ENCODE results near the gene AQP6.
"Not testable (repeated sequence)": the region's sequence is repeated elsewhere in the genome, so short reads cannot be mapped to it uniquely, and the experiment has no call there.

Gene AQP6

DNA sequence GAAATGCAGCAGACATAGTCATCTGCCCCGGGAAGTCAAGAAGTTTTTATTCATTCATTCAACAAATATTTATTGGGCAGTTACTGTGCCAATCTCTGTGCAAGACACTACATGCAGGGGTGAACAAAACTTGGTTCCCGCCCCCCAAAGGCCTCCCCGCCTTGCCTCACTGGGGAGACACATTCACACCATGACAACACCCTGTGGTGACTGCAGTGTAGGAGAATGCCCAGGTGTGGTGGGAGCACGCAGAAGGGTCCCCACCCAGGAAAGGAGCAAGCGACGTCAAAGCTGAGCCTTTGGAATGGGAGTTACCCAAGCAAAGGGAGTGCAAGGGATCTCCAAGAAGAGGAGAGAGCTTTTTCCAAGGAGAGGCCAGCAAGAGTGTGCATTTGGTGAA lies 1.6 kb upstream of the AQP6 start:
- no peak for DNase-seq

DNA sequence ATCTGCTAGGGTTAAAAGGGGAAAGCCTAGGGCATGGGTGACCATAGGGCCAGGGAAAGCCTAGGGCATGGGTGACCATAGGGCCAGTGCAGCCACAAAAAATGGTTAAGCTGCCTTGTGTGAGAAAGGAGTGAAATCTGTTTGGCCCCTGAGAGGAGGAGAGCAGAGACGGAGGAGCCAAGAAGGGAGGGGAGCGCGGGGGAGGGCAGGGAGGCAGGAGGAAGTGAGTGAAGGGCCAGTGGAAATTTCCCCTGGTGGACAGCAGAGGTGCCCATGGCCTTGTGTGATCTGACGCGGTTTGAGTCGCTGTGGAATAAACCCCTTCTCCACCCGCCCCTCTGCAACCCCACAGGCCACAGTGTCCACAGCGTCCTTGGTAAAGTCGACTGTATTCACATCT lies 618 bp upstream of the AQP6 start:
- DNase-seq: no peak

DNA sequence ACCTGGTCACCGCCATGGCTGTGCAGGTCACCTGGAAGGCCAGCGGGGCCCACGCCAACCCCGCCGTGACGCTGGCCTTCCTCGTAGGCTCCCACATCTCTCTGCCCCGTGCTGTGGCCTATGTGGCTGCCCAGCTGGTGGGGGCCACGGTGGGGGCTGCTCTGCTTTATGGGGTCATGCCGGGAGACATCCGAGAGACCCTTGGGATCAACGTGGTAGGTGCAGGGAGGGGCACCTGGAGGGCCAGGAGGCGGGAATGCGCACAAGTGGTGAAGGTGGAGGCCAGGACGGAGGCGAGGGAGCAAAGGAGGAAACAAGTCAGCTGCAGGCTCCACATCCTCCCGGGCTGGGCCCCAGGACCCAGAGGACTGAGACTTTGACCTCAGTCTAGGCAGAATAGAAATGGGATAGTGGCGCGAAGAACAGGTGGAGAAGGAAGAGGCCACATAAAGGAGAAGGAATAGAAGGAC lies 649 bp downstream of the AQP6 start:
- no peak for DNase-seq

DNA sequence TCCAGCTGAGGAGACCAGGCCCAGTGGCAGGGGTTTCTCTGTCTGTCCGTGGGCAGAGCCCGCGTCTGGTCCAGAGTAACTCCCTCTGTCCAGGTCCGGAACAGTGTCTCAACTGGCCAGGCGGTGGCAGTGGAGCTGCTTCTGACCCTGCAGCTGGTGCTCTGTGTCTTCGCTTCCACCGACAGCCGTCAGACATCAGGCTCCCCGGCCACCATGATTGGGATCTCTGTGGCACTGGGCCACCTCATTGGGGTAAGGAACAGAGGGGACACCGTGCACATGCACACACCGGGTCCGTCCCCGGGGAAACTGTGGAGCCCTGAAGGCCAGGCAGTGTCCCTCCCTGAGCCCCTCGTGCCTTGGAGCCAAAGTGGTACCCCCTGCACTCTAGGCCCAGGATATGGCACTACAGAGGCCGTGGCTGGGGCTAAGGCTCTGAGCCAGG lies 1.5 kb downstream of the AQP6 start:
- peak; percentile 47 to 53 for DNase-seq

DNA sequence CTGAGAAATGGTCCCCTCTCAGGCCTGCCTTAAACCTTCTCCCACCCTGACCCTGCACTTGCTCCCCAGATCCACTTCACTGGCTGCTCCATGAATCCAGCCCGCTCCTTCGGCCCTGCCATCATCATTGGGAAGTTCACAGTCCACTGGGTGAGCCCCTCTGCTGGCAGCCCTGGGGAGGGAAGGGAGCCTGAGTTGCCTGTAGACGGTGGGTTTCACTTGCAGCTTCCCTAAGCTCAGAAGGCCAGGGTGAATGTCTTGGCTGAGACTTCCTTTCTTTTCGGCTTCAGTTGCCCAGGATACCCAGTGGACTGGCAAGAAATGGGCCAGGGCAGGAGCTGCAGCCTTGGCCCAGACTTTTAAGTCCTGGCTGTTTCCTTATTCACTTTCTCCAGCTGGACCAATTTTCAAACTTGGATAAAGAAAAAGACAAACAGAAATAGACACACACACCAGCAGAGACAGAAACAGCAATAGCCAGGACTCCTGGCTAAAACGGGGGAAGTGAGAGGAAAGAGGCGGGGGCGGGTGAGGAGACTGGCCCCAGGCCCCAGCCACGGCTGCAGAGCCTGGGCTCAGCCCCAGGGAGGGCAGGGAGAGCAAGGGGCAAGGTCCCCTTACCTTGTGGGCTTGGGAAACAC lies 2.0 kb downstream of the AQP6 start:
- DNase-seq: peak in 1 of 2 donors; percentile 33

DNA sequence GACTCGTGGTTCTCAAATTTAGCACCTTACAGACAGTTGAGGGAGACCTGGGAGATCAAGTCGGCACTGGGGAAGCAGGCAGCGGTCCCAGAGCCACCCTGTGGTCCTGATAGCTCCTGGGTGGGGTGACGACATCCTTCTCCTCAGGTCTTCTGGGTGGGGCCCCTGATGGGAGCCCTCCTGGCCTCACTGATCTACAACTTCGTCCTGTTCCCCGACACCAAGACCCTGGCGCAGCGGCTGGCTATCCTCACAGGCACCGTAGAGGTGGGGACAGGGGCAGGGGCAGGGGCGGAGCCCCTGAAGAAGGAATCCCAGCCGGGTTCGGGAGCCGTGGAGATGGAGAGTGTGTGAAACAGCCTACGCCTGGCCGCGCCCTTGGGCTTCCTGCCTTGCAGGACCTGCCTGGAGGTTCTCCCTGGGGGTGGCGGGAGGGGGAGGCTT lies 2.6 kb downstream of the AQP6 start:
- DNase-seq: no peak

DNA sequence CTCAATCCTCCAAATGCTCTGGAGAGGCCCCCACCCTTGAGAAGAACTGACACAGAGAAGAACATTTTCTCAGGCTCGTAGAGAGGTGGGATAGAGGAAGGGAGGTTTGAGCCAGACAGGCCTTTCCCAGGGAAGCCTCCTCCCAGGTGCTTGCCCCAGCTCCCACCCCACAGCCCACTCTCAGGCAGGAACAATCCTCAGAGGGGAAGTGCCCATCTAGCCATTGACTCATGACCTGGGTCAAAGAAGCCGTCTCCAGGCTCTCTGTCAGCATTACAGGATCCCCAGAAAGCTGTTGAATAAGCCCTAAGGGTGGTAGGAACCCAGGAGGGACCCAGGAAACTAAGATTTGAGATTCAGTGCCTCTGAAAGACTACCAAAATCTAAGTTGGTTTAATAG lies 3.8 kb downstream of the AQP6 start:
- DNase-seq: peak; percentile 30 to 57

DNA sequence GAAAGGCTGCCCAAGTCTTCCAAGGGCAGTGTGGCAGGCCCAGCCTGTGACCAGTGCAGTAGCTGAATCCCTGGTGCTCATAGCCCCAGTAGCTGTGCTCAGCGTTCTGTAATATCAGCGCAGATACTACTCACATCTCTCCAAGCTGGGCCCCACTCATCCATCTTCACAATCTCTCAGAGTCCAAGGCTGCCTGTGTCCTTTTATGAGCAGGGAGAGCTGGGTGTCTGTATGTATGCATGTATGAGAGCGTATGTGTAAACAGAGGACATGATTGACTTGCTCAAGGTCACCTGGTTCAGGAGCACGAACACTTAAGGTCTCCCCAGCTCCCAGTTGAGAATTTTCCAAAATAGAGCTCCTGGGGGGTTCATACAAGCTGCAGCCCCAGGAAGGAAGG lies 5.4 kb downstream of the AQP6 start:
- DNase-seq: no peak

DNA sequence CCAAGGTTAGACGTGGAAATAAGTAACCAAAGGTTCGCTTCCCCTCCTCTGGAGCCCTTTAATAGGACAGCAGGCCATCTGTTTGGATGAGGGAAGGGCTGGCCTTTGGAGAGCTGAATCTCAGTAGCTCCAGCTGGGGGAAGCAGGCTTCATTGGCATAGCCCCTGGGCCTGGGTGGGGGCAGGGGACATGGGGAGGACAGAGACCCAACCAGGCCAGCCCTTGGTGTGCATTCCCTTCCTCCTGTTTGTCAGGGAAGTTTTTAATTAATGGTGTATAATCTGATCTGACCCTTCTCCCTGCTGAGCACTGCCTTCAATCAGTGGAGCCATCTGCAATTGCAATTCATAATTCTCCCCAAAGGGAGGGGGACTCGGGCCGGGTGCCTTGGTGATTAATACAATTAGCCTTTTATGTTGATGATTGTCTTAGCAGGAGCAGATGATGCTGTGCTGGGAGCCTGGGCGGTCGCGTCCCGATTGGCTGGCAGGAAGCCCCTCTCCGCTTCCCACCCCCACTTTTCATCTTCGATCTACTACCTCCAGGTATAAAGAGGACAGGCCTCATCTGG lies 6.4 kb downstream of the AQP6 start:
- no peak for DNase-seq

DNA sequence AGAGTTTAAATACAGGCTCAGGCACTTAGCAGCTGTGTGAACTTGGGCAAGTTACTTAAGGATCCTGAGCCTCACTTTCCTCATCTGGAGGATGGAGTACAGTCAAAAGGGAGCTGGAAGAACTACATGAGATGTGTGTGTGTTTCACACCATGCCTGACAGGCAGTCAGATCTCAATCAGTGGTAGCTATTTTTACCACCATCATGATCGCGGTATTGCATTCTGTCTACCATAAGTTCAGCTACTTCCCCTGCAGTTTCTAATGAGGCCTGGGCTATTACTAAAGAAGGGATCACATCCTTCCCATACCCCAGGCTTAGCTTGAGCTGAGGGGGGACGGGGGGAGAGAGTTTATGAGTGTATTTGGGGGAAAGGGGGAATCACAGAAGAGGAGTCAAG lies 7.0 kb downstream of the AQP6 start:
- peak in 1 of 2 donors; percentile 45 for DNase-seq

DNA sequence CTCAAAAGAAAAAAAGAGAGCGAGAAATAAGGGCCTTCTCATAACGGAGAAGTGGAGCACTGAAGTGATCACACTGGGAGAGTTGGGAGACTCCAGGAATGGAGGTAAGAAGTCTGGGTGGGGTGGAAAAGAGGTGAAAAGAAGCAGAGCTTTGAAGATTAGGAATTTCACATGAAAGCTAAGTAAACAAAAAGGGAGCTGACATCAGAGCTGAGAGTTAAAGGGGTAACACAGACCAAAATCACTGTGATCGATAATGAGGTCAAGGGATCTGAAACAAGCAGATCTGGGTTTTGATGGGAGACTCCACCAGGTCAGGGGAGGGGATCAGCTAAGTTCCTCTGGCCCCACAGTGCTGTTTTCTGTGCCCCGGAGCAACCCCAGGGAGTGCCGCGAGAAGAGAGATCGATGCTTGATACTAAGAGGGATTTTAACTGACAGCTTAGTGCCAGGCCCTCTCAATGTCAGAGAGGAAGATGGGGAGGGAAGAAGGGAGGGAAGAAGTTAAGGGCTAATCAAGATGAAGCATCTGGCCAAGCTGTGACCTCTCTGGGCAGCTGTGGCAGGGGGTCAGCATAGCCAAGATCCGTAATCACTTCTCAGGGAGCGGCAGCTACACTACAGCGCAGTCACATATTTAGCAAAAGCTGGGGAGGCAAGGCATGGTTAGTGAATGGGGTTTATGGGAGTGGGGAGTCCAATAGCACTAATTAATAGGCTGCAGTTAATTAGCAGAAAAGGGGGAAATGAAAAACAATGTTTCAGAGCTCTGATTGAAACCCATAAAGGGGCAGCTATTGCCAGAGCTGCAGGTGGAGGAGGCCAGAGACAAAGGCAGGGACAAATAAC lies 8.0 kb downstream of the AQP6 start:
- no peak for DNase-seq

DNA sequence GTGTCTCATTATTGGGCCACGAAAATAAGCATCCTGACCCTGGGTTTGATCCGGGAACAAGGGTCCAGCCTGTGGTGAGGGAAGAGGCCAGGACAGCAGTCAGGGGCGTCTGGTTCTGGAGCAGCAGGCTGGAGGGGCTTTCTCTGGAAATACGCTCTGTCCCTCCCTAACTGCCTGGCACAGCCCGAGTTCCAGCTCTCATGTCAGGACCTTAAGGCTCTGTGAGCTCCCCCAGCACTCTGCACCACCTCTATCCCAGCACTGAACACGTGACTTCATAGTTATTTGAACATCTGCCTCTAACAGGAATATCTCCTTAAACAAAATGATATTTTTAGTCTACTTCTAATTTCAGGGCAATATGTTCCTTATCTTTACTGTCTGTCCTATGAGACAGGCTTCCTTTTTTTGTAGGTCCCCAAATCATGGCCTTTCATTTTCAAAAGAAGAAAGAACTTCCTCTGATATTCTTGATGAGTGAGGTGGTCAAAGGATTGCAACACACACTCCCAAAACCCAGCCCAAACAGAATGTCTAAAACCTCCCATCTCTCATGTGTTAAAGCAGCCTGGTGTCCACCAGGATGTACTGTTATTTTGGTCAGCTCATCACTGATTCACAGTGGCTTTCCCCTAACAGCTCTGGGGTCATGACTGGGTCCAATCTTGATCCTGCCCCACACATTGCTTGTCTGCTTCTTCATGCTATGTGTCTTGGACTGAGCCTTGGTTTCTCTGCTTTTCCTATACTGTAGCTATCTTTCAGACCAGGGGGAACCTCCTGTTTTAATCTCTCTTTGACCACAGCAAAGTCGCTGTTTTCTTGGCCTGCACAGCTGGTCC lies 9.7 kb downstream of the AQP6 start:
- DNase-seq: peak; percentile 62 to 69

DNA sequence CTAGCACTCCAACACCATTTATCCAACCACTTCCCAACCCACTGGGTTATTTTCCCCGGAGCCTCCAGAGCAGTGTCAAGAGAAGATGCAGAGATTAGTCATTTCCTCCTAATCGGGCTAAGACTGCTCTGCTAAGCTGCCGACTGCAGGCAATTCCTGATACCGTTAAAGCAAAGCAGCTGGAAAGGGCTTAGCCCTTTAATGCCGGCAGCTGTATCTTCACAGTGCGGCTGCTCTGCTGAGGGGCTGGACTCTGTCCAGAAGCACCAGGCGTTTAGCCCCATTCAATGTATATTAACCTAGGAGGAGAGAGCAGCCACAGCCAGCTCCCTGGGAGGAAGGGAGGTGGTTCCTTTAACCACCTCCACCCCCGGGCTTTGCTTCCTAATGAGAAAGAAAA lies 11.1 kb downstream of the AQP6 start:
- peak; percentile 27 to 54 for DNase-seq

DNA sequence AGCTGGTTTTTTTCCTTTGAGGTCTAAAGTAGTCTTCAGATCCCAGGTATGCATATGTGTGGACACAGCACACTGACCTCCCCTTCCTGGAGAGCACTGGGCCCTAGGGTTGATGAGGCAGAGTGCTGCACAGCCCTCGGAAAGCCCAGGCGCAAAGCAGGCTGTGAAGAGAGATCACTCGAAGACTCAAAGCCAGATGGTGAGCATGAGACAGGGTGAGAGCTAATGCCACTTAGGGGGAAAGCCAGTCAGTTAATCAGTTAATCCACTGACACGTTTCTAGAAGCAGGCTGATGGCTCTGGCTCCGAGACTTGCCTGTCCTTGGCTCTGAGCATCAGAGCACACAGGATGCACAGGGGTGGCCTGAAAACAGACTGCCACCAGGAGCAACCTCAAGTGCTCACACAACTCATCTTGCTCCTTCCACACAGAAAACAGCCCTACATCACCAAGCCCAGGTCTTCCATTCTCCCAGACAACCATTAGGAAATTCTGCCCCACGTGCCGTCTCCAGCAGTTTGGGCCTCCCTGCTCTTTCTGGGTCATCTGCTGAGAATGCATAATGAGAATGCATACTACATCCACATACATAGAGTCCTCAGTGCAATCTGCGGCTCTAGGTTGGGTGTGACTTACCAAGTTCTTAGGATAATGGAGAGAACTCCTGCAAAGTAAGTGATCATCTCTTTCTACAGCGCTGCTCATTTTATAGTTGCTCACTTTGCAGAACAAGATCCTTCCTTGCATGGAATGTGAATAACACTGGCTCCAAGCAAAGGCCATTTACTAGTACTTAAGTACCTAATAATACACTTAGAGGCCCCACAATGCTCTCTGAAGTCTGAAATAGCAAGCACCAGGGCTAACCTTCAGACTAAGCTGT lies 12.0 kb downstream of the AQP6 start:
- no peak for DNase-seq

DNA sequence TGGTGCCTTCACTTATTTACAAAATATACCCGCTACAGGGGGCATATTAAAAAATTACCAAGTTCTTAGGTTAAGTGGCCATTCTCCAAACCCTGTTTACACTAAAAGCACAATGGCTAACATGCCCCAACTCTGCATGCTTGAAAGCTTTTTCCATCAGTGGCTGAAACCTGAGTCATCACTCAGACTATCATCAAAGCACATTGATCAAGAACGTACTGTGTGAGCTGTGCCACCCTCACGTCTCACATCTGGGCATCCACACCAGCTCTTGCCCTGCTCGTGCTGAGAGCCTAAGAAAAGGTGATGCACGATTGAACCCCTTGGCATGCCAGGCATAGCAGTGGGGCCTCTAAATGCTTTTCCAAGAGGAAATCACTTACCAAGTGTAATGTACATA lies 13.2 kb downstream of the AQP6 start:
- DNase-seq: no peak

DNA sequence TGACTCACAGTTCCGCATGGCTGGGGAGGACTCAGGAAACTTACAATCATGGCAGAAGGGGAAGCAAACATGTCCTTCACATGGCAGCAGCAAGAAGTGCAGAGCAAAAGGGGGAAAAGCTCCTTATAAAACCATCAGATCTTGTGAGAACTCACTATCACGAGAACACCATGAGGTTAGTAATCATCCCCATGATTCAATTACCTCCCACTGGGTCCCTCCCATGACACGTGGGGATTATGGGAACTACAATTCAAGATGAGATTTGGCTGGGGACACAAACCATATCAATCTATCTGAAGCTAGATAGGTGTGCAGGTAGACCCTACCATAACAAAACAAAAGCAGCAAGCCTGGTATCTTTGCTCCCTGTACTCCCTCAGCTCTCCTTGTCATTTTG lies 13.7 kb downstream of the AQP6 start:
- DNase-seq: peak; percentile 74 to 83

DNA sequence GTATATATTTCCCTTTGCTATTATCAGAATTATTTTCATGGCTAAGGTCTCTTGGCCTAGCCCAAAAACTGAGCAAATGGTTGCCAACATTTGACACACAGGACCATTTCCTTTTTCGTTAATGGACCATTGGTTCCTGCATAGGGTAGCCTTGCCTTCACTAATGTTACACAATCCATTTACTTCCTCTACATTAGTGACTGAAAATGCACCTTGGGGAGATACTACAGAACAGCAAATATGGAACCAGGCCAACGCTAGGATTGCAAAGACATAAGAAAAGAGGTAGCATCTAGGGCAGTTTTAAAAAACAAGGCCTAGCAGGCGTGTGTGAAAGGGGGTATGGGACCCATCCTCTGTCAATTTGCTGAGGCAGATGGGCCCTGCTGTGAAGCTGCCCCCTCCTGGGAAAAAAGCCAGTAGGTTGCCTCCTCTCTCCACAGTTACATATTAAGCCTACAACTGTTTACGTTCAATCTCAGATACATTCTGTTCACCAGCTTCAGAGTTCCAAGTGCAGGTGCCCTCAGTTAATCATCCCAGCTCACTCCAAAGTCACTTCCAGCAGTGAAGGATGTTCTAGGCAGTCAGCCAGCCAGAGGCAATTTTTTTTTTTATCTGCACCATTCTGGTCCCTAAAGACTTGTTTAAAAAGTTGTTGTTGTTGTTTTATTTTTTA lies 15.0 kb downstream of the AQP6 start:
- peak; percentile 75 to 80 for DNase-seq

DNA sequence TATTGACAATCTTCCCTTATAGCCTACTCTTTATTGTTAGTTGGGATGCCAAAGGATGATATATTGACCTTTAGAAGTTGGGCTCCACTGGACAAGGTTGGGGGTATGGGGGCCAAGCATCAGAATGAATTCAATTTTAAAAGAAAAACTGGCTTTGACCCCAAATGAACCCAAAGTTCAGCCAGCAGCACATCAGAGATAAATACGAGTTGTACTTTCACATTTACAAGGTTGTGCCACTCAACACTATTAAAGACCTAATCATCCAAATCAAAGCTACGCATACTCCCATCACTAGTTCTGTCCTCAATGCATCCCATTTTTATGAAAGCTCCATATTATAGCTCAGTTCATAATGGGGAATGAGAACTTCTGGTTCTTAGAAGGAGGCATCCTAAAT lies 16.7 kb downstream of the AQP6 start:
- not testable (repeated sequence) for DNase-seq

DNA sequence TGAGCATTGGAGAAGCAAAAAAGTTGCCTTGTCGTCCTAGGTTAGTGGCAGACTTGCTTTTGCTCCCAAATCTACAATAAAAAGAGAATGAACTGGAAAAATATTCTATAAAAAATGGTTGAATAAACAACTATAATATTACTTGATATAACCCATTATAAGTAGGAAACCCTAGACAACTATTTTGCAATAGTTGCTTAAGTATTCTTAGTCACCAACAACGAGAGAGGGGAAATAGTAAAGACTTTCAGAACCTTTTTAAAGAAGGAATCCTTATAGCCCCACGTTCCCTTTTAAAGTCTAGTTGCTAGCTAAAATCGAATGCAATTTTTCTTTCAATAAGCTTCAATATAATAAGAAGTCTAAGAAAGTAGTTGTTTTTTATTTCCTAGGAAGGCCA lies 17.5 kb downstream of the AQP6 start:
- DNase-seq: peak; percentile 32 to 79

DNA sequence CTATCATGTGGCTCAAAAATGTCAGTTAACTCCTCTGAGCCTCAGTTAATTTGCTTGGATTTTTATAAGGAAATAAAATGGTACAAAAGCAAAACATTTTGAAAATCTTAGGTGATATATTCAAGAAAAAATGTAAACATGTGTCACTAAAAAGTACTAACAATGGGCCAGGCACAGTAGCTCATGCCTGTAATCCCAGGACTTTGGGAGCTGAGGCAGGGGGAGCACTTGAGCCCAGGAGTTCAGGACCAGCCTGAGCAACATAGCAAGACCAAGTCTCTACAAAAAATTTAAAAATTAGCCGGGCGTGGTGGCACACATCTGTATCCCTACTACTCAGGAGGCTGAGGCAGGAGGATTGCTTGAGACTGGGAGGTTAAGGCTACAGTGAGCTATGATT lies 25.7 kb downstream of the AQP6 start:
- no peak for DNase-seq

DNA sequence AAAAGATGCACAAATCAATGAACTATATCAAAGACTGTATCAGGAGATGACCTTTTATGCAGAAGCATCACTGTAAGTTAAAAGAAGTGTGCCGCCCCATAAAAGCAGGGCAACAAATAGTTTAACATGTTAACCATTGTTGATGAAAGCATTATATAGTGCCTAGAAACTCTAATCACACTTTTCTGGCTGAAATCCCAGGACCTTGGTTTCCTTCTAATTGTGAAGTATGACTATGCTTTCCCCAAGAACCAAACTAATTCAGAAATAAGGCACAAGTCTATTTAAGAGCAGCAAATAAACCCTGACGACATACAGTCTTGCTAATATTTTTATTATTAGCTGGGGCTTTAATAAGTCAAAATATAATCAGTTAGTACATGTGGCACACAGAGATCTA lies 30.8 kb downstream of the AQP6 start:
- DNase-seq: no peak
